GM13976 (cell line): Measurements from ENCODE around the gene CTDSP1.

Source experiments
- DNase-seq: peaks from one replicate; pipeline ENCODE4 v3.0.0; 2012; ENCODE audit warnings: low spot score
- CTCF ChIP-seq: IDR thresholded peaks from 2 replicates; pipeline ENCODE4 v1.5.1; 2012; ENCODE audit warnings: borderline replicate concordance, mild to moderate bottlenecking; ENCODE audit not compliant: insufficient read depth; ENCODE audit errors: extremely low read depth, missing control alignments, control extremely low read depth
- in situ Hi-C: fragments of 300-500 bp; cut with MboI; formaldehyde crosslinking; loops from one replicate; pipeline ENCODE4 v1.12.0; 2022; ENCODE audit warnings: low sequenced_read_pairs, mixed read lengths, inconsistent platforms; ENCODE audit not compliant: unreplicated experiment

Gene CTDSP1

GRCh38 chr2:218395826-218396687, 3.6 kb upstream of the CTDSP1 start:
- peak; percentile 93 for DNase-seq
- in situ Hi-C loops, result no loop called here
- peak; percentile 82 for TF ChIP-seq CTCF

GRCh38 chr2:218396688-218397462, 2.8 kb upstream of the CTDSP1 start:
- no peak for TF ChIP-seq CTCF
- in situ Hi-C loops, result no loop called here
- peak; percentile 18 for DNase-seq

GRCh38 chr2:218397463-218397819, 2.2 kb upstream of the CTDSP1 start:
- in situ Hi-C loops, result no loop called here
- no peak for DNase-seq
- TF ChIP-seq CTCF, result no peak

GRCh38 chr2:218397820-218398436, 1.7 kb upstream of the CTDSP1 start:
- in situ Hi-C loops, result no loop called here
- no peak for TF ChIP-seq CTCF
- peak; percentile 79 for DNase-seq

GRCh38 chr2:218398437-218399390, 954 bp upstream of the CTDSP1 start:
- DNase-seq, result peak; percentile 86

More at GRCh38 chr2:218398437-218399390, 954 bp upstream of the CTDSP1 start:
- TF ChIP-seq CTCF, result no peak
- in situ Hi-C loops, result no loop called here
